ENCODE measurements around the gene PLLP. TPM values are rescaled to one million over a fixed set of nuclear protein-coding genes. Genes with fewer than 3 reads are reported as not detected.

Gene PLLP
- total RNA-seq, 4 donors from 2014 or later, result 3.6 to 10.7 (median 6.4) TPM

- Histone ChIP-seq H3K27me3 (no peaks in the 10 kb centered on the region), H3K4me3 (no peak overlapping the region), H3K27ac (replicated peaks in 1 of 4) (no peak overlapping the region), H3K9me3 (no peaks in the 10 kb centered on the region), H3K4me1 (peaks cover under 1 to 10% (median 3%) of the 10 kb centered on the region in 4 donors), H3K36me3 (peaks cover 8 to 62% (median 39%) of the 10 kb centered on the region in 4 donors)
- intact Hi-C loops (cut with DNase I), result no loop called here
- TF ChIP-seq CTCF (IDR thresholded peaks at IDR 0.05) (no peak), EP300 (IDR thresholded peaks at IDR 0.05) (no peak), POLR2AphosphoS5 (IDR thresholded peaks at IDR 0.05) (no peak), POLR2A (IDR thresholded peaks at IDR 0.05; ENCODE audit: low read depth) (no peak)
- 82% methylated on average over 2 of the region's 2 CpGs for WGBS
- no peak for DNase-seq (ENCODE audit: extremely low spot score)
Measured at GRCh38 chr16:57239107-57239506, 45.4 kb downstream of the PLLP start.

GRCh38 chr16:57238682-57239081, 45.8 kb downstream of the PLLP start:
- 89% methylated on average over 2 of the region's 2 CpGs for WGBS
- no peak for TF ChIP-seq EP300 (IDR thresholded peaks at IDR 0.05)
- no peak for TF ChIP-seq POLR2AphosphoS5 (IDR thresholded peaks at IDR 0.05)
- no peak for TF ChIP-seq POLR2A (IDR thresholded peaks at IDR 0.05; ENCODE audit: low read depth)
- no peak for TF ChIP-seq CTCF (IDR thresholded peaks at IDR 0.05)
- Histone ChIP-seq H3K4me3 (no peak overlapping the region), H3K27ac (replicated peaks in 1 of 4) (no peak overlapping the region), H3K36me3 (peaks cover 8 to 66% (median 43%) of the 10 kb centered on the region in 4 donors), H3K27me3 (no peaks in the 10 kb centered on the region), H3K4me1 (peaks cover 0 to 9% (median 2%) of the 10 kb centered on the region in 4 donors), H3K9me3 (no peaks in the 10 kb centered on the region)
- DNase-seq (ENCODE audit: extremely low spot score), result no peak
- intact Hi-C loops (cut with DNase I), result no loop called here

GRCh38 chr16:57236022-57236350, 48.5 kb downstream of the PLLP start:
- TF ChIP-seq CTCF (IDR thresholded peaks at IDR 0.05), result no peak
- TF ChIP-seq POLR2A (IDR thresholded peaks at IDR 0.05; ENCODE audit: low read depth), result no peak
- no peak for TF ChIP-seq POLR2AphosphoS5 (IDR thresholded peaks at IDR 0.05)
- no peak for TF ChIP-seq EP300 (IDR thresholded peaks at IDR 0.05)
- no peak overlapping the region for H3K27ac ChIP-seq (replicated peaks in 1 of 4)
- intact Hi-C loops (cut with DNase I), result no loop called here

GRCh38 chr16:57235128-57236021, 49.1 kb downstream of the PLLP start:
- intact Hi-C loops (cut with DNase I), result no loop called here
- WGBS, result 72% methylated on average over 8 of the region's 8 CpGs
- peaks cover 0 to 9% (median 2%) of the 10 kb centered on the region in 4 donors for H3K4me1 ChIP-seq
- no peaks in the 10 kb centered on the region for H3K27me3 ChIP-seq
- no peak for DNase-seq (ENCODE audit: extremely low spot score)
- H3K27ac ChIP-seq (replicated peaks in 1 of 4), result no peak overlapping the region
- no peak overlapping the region for H3K4me3 ChIP-seq
- H3K36me3 ChIP-seq, result peaks cover 32 to 99% (median 75%) of the 10 kb centered on the region in 4 donors
- no peaks in the 10 kb centered on the region for H3K9me3 ChIP-seq
- TF ChIP-seq POLR2AphosphoS5 (IDR thresholded peaks at IDR 0.05) (no peak), POLR2A (IDR thresholded peaks at IDR 0.05; ENCODE audit: low read depth) (no peak), CTCF (IDR thresholded peaks at IDR 0.05) (no peak), EP300 (IDR thresholded peaks at IDR 0.05) (no peak)

More at GRCh38 chr16:57236022-57236350, 48.5 kb downstream of the PLLP start:
- Histone ChIP-seq H3K9me3 (no peaks in the 10 kb centered on the region), H3K4me3 (no peak overlapping the region), H3K27me3 (no peaks in the 10 kb centered on the region), H3K4me1 (peaks cover 0 to 9% (median 2%) of the 10 kb centered on the region in 4 donors), H3K36me3 (peaks cover 26 to 93% (median 69%) of the 10 kb centered on the region in 4 donors)
- DNase-seq (ENCODE audit: extremely low spot score), result no peak

All from esophagus muscularis mucosa (tissue), 4 donors.